ENCODE data around the gene PCA3.

The PCA3 gene

GRCh38 chr9:76758476-76758875 is 5.8 kb upstream of the PCA3 start:
- no peak for DNase-seq

- DNase-seq: no peak
Observed at GRCh38 chr9:76759732-76760131, 4.5 kb upstream of the PCA3 start.

GRCh38 chr9:76761448-76761847 is 2.8 kb upstream of the PCA3 start:
- no peak for DNase-seq

GRCh38 chr9:76766126-76766525 is 1.9 kb downstream of the PCA3 start:
- no peak for DNase-seq

- no peak for DNase-seq
Observed at GRCh38 chr9:76772686-76773445, 8.6 kb downstream of the PCA3 start.

- DNase-seq: no peak
Observed at GRCh38 chr9:76784881-76785280, 20.6 kb downstream of the PCA3 start.

- DNase-seq: no peak
Observed at GRCh38 chr9:76785501-76785900, 21.3 kb downstream of the PCA3 start.

GRCh38 chr9:76787677-76788076 is 23.4 kb downstream of the PCA3 start:
- DNase-seq: no peak

- no peak for DNase-seq
Observed at GRCh38 chr9:76789840-76790239, 25.6 kb downstream of the PCA3 start.

GRCh38 chr9:76793784-76794431 is 29.7 kb downstream of the PCA3 start:
- DNase-seq: no peak

GRCh38 chr9:76796296-76796695 is 32.1 kb downstream of the PCA3 start:
- no peak for DNase-seq

- no peak for DNase-seq
Observed at GRCh38 chr9:76798527-76798926, 34.3 kb downstream of the PCA3 start.

- DNase-seq: no peak
Observed at GRCh38 chr9:76799473-76799872, 35.2 kb downstream of the PCA3 start.

GRCh38 chr9:76800901-76801300 is 36.7 kb downstream of the PCA3 start:
- DNase-seq: no peak

- DNase-seq: no peak
Observed at GRCh38 chr9:76803083-76803482, 38.8 kb downstream of the PCA3 start.

- DNase-seq: no peak
Observed at GRCh38 chr9:76803762-76804161, 39.5 kb downstream of the PCA3 start.

GRCh38 chr9:76808636-76809035 is 44.4 kb downstream of the PCA3 start:
- no peak for DNase-seq

GRCh38 chr9:76810377-76810957 is 46.2 kb downstream of the PCA3 start:
- DNase-seq: no peak

- DNase-seq: no peak
Observed at GRCh38 chr9:76812591-76812990, 48.4 kb downstream of the PCA3 start.

- no peak for DNase-seq
Observed at GRCh38 chr9:76817489-76817888, 53.3 kb downstream of the PCA3 start.

- no peak for DNase-seq
Observed at GRCh38 chr9:76818271-76818670, 54.0 kb downstream of the PCA3 start.

GRCh38 chr9:76820431-76820830 is 56.2 kb downstream of the PCA3 start:
- no peak for DNase-seq

- no peak for DNase-seq
Observed at GRCh38 chr9:76827296-76828080, 63.2 kb downstream of the PCA3 start.

- no peak for DNase-seq
Observed at GRCh38 chr9:76828447-76828846, 64.2 kb downstream of the PCA3 start.
